ENCODE measurements around the gene TADA3.

TADA3 gene

GRCh38 chr3:9815986-9816385, 23.7 kb upstream of the TADA3 start:
- DNase-seq (ENCODE audit: extremely low read depth, insufficient read length) = no peak
- Histone ChIP-seq H3K27me3 (replicated peaks; ENCODE audit: control insufficient read depth, insufficient read depth, low read length) (no peaks in the 10 kb centered on the region), H3K4me3 (replicated peaks; ENCODE audit: low read depth, low read length) (no peak overlapping the region), H3K36me3 (ENCODE audit: control insufficient read depth, insufficient read depth, low read length) (no peaks in the 10 kb centered on the region; the same call in none of the 2 replicates)
- no peak for TF ChIP-seq CTCF (IDR thresholded peaks at IDR 0.05; ENCODE audit: insufficient read depth, low read length, poor library complexity, severe bottlenecking)

GRCh38 chr3:9812870-9813483, 20.7 kb upstream of the TADA3 start:
- H3K27me3 ChIP-seq (replicated peaks; ENCODE audit: control insufficient read depth, insufficient read depth, low read length) = no peaks in the 10 kb centered on the region
- no peaks in the 10 kb centered on the region; the same call in none of the 2 replicates for H3K36me3 ChIP-seq (ENCODE audit: control insufficient read depth, insufficient read depth, low read length)
- no peak for TF ChIP-seq CTCF (IDR thresholded peaks at IDR 0.05; ENCODE audit: insufficient read depth, low read length, poor library complexity, severe bottlenecking)
- no peak for DNase-seq (ENCODE audit: extremely low read depth, insufficient read length)
- H3K4me3 ChIP-seq (replicated peaks; ENCODE audit: low read depth, low read length) = no peak overlapping the region

GRCh38 chr3:9810846-9811245, 18.6 kb upstream of the TADA3 start:
- Histone ChIP-seq H3K36me3 (ENCODE audit: control insufficient read depth, insufficient read depth, low read length) (peaks cover 9% of the 10 kb centered on the region), H3K27me3 (replicated peaks; ENCODE audit: control insufficient read depth, insufficient read depth, low read length) (no peaks in the 10 kb centered on the region), H3K4me3 (replicated peaks; ENCODE audit: low read depth, low read length) (no peak overlapping the region)
- TF ChIP-seq CTCF (IDR thresholded peaks at IDR 0.05; ENCODE audit: insufficient read depth, low read length, poor library complexity, severe bottlenecking) = no peak
- no peak for DNase-seq (ENCODE audit: extremely low read depth, insufficient read length)

GRCh38 chr3:9810433-9810770, 18.1 kb upstream of the TADA3 start:
- DNase-seq (ENCODE audit: extremely low read depth, insufficient read length) = no peak
- no peaks in the 10 kb centered on the region for H3K27me3 ChIP-seq (replicated peaks; ENCODE audit: control insufficient read depth, insufficient read depth, low read length)
- TF ChIP-seq CTCF (IDR thresholded peaks at IDR 0.05; ENCODE audit: insufficient read depth, low read length, poor library complexity, severe bottlenecking) = no peak
- peaks cover 12% of the 10 kb centered on the region for H3K36me3 ChIP-seq (ENCODE audit: control insufficient read depth, insufficient read depth, low read length)
- H3K4me3 ChIP-seq (replicated peaks; ENCODE audit: low read depth, low read length) = peak overlapping the region; percentile 64

GRCh38 chr3:9809615-9810432, 17.6 kb upstream of the TADA3 start, which contains the start of gene TTLL3:
Gene TTLL3 (plus strand): TSS chr3:9810262. CDS start chr3:9810662, 400 bp downstream.
- peaks cover 16% of the 10 kb centered on the region for H3K36me3 ChIP-seq (ENCODE audit: control insufficient read depth, insufficient read depth, low read length)
- peak; percentile 66 for DNase-seq (ENCODE audit: extremely low read depth, insufficient read length)
- peak within 1 kb of the TSS; percentile 64 for H3K4me3 ChIP-seq (replicated peaks; ENCODE audit: low read depth, low read length)
- no peaks in the 10 kb centered on the region for H3K27me3 ChIP-seq (replicated peaks; ENCODE audit: control insufficient read depth, insufficient read depth, low read length)
- TF ChIP-seq CTCF (IDR thresholded peaks at IDR 0.05; ENCODE audit: insufficient read depth, low read length, poor library complexity, severe bottlenecking) = no peak

All from GM06990 (cell line).